Mammary epithelial cell (primary cell): Measurements from ENCODE around the gene TBX2.

Experiments
- CTCF ChIP-seq, 2 donors: IDR thresholded peaks in 1 of 2; conservative IDR thresholded peaks in 1 of 2; 2 replicates each; pipeline ENCODE4 v1.5.1; 2011 to 2012; ENCODE audit warnings: inconsistent platforms in 2 of 2, low read length in 2 of 2, mild to moderate bottlenecking in 2 of 2, control low read depth in 1 of 2, low read depth in 1 of 2; ENCODE audit not compliant: insufficient read depth in 1 of 2; ENCODE audit errors: extremely low read depth in 1 of 2
- EZH2 ChIP-seq: IDR thresholded peaks from 2 replicates; pipeline ENCODE4 v1.6.1; 2012; ENCODE audit warnings: low read length, inconsistent platforms, borderline replicate concordance

DNA sequence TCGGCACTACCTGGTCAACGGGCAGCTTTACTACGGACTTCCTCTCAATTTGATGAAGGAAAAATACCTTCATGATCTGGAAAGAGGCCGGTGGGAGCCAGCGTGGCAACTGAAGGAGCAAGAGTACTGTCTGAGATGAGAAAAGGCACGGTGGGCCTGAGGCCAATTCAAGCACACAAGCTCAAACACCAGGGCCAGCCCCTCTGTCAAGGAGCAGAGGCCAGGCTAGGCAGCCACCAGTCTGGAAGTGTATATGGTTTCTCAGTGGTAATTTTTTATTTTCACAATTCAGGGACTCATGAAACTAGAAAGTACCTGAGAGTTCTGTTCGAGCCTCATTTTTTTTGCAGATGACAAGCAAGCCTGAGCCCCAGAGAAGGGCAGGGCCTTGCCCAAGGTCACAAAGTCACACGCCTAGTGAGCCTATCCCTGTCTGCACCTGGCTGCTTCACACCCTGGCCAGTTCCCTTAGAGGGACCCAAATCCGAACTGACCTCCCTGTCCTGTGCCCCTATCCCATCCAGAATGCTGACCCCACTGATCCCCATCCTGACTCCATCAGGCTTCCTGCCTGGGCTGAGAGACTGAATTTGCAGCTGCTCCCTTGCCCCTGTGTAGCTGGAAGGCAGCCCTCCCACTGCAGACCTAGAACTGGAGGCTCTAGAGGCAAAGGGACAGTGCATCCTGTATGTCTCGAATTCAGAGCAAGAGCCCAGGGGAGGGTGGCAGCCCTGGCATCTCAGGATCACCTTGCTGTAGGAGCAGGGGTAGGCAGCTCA is 4.8 kb upstream of the TBX2 start:
- TF ChIP-seq CTCF (conservative IDR thresholded peaks at IDR 0.05 in 1 of 2, IDR thresholded peaks at IDR 0.05 in 1 of 2; ENCODE audit: extremely low read depth in 1 of 2, insufficient read depth in 1 of 2, low read depth in 1 of 2, low read length in 2 of 2) (no peak), EZH2 (no peak)
